AG04449 (cell line): ENCODE data around the gene ACACB.

Experiments used
- CTCF ChIA-PET: fragments of 350-600 bp; formaldehyde crosslinking; extraction: SDS; loops from one replicate; lab custom pipeline; 2021; ENCODE audit warnings: antibody characterized with exemption; lab: Yijun Ruan, JAX
- POLR2A ChIA-PET: fragments of 400-600, 350-600 bp; formaldehyde crosslinking; extraction: SDS; loops from one replicate; lab custom pipeline; 2020; ENCODE audit warnings: antibody characterized with exemption, inconsistent platforms; lab: Yijun Ruan, JAX
- DNase-seq: peaks from one replicate; pipeline ENCODE4 v3.0.0-alpha.2; 2010; ENCODE audit warnings: low read depth, low spot score
- H3K4me3 ChIP-seq: 2 replicates; pipeline ENCODE4 v1.5.1; 2011; ENCODE audit warnings: low read depth, mild to moderate bottlenecking, control low read depth, low read length
- CTCF ChIP-seq: IDR thresholded peaks from one replicate; pipeline ENCODE4 v1.5.1; 2011; ENCODE audit warnings: mild to moderate bottlenecking, moderate library complexity, low read length, control low read depth, inconsistent platforms; ENCODE audit not compliant: insufficient read depth; ENCODE audit errors: missing control alignments

The ACACB gene

DNA sequence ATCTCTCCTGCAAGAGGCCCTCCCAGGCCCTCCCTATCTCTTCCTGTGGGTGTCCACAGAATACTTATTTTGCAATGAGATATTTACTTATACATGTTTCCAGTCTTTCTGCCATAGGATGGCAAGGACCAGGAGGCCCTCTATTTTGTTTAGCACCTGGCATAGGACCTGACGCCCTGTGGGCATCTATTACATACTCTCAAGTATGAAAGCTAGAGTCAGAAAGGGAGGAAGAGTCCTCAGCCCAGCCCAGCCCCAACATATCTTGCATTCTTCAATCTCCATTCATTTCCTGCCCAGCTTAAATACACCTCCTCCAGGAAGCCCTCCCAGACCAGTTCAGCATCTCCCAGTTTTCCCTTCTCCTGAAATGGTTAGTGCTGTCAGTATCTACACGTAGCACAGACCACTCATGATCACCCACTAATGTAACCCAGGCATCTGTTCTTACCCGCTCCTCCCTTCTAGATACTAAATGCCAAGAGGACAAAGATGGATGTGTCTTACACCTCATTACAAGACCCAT, 185.3 kb downstream of the ACACB start:
- ChIA-PET CTCF (interaction anchor here (2.1 kb wide), 1 partner anchor 38 kb away, joined by 5 read pairs; no protein-coding TSS in a partner anchor), POLR2A (no interaction called here)
- DNase-seq: no peak
- no peak for TF ChIP-seq CTCF
- no peak overlapping the region for H3K4me3 ChIP-seq

- CTCF ChIA-PET: interaction anchor here (1.3 to 2.1 kb wide), 2 partner anchors 38 to 190 kb away, joined by 3 to 5 read pairs; no protein-coding TSS in a partner anchor
- H3K4me3 ChIP-seq: no peak overlapping the region
- DNase-seq: no peak
- POLR2A ChIA-PET: no interaction called here
- no peak for TF ChIP-seq CTCF
These were observed 186.0 kb downstream of the ACACB start for GRCh38 chr12:109302358-109302757.

- ChIA-PET CTCF (interaction anchor here (1.3 to 2.1 kb wide), 2 partner anchors 39 to 191 kb away, joined by 3 to 5 read pairs; no protein-coding TSS in a partner anchor), POLR2A (no interaction called here)
- no peak for TF ChIP-seq CTCF
- H3K4me3 ChIP-seq: no peak overlapping the region
- no peak for DNase-seq
These were observed 186.4 kb downstream of the ACACB start for GRCh38 chr12:109302770-109303169.

DNA sequence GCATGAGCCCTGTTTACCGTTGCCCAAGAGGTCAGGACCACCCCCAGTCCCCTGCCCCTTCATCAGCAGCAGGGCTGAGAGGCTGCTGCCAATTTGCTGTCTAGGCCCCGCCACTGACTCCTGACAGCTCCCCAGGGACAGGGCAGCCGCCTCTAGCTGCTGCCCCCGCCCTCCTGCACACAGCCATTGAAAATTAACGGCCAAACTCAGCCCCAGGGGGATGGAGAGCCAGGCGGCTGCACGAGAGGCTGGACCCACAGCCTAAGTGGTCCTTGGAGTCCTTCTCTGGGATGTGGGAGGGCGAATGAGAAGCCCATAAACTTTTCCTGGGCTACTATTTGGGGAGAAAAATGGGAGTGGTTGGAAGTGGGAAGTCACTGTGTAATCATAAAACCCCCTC, 188.1 kb downstream of the ACACB start:
- DNase-seq: no peak
- ChIA-PET CTCF (no interaction called here), POLR2A (no interaction called here)
- TF ChIP-seq CTCF: no peak
- no peak overlapping the region for H3K4me3 ChIP-seq

GRCh38 chr12:109305547-109305946, 189.2 kb downstream of the ACACB start:
- H3K4me3 ChIP-seq: no peak overlapping the region
- DNase-seq: no peak
- CTCF ChIA-PET: no interaction called here
- POLR2A ChIA-PET: no interaction called here
- TF ChIP-seq CTCF: no peak

- CTCF ChIA-PET: no interaction called here
These were observed 190.7 kb downstream of the ACACB start for GRCh38 chr12:109307051-109307450.

More at GRCh38 chr12:109307051-109307450, 190.7 kb downstream of the ACACB start:
- TF ChIP-seq CTCF: no peak
- POLR2A ChIA-PET: no interaction called here
- H3K4me3 ChIP-seq: no peak overlapping the region
- DNase-seq: no peak
